GM12878 (cell line): Measurements from ENCODE around the gene RCOR2. TPM values are rescaled to one million over a fixed set of nuclear protein-coding genes. Genes with fewer than 3 reads are reported as not detected.

Experiments
- ATAC-seq: fragments of 200-7000 bp; cut with Tn5 transposase; 3 replicates; pipeline ENCODE4 v1.9.1; 2020; ENCODE audit warnings: mild to moderate bottlenecking, moderate library complexity
- BruUV-seq: library from RNA; stranded (reverse); fragments of 400-500 nt; replicated peaks from 2 replicates; lab custom pipeline; 2021; lab: Mats Ljungman, UMichigan
- CTCF ChIA-PET: fragments of 300-600 bp; sonication (Branson Sonifier 250); formaldehyde crosslinking; extraction: SDS; loops from one replicate; lab custom pipeline; 2021; ENCODE audit warnings: inconsistent platforms; lab: Yijun Ruan, JAX
- POLR2A ChIA-PET: fragments of 350-600 bp; formaldehyde crosslinking; extraction: SDS; loops from one replicate; lab custom pipeline; 2021; ENCODE audit warnings: inconsistent platforms; lab: Charles Lee
- RAD21 ChIA-PET: fragments of 300-600 bp; sonication (Branson Sonifier 250); formaldehyde crosslinking; loops from one replicate; lab custom pipeline; 2023; ENCODE audit warnings: antibody characterized with exemption; ENCODE audit not compliant: unreplicated experiment; lab: Charles Lee
- SMC1A ChIA-PET: fragments of 300-600 bp; sonication (Branson Sonifier 250); formaldehyde crosslinking; loops from one replicate; lab custom pipeline; 2023; ENCODE audit not compliant: unreplicated experiment, uncharacterized antibody; lab: Charles Lee
- DNase-seq: peaks from one replicate; pipeline ENCODE4 v3.0.0-alpha.2; 2011; ENCODE audit warnings: low read depth, low spot score
- FAIRE-seq: peaks from 3 replicates; lab custom pipeline; 2011; peaks lifted over from hg19 to GRCh38; lab: Jason Lieb, UNC
- H2AFZ ChIP-seq: 2 replicates; pipeline ENCODE4 v1.6.0; 2011; ENCODE audit warnings: low read depth, low read length, control low read depth; ENCODE audit not compliant: control insufficient read depth
- H3K27ac ChIP-seq: 2 replicates; pipeline ENCODE4 v1.5.1; 2011; ENCODE audit warnings: control low read depth; ENCODE audit not compliant: control insufficient read depth, insufficient read depth
- H3K27me3 ChIP-seq, 2 experiments: replicated peaks in 1 of 2; 2 replicates each; pipeline versions ENCODE4 v1.6.0 to v1.6.1; 2011; ENCODE audit warnings: low read length in 1 of 2; ENCODE audit not compliant: control insufficient read depth in 2 of 2, insufficient read depth in 2 of 2
- H3K36me3 ChIP-seq, 2 experiments: 2 replicates each; pipeline ENCODE4 v1.5.1; 2011; ENCODE audit warnings: low read length in 1 of 2; ENCODE audit not compliant: control insufficient read depth in 2 of 2, insufficient read depth in 2 of 2
- H3K4me1 ChIP-seq: 2 replicates; pipeline ENCODE4 v1.6.1; 2011; ENCODE audit warnings: mild to moderate bottlenecking, low read length, moderate library complexity, mixed read lengths; ENCODE audit not compliant: control insufficient read depth, insufficient read depth
- H3K4me2 ChIP-seq: 2 replicates; pipeline ENCODE4 v1.6.0; 2011; ENCODE audit warnings: control low read depth; ENCODE audit not compliant: control insufficient read depth, insufficient read depth
- H3K4me3 ChIP-seq: fragments of 200-600 bp; sonication (generic); 2 replicates; pipeline ENCODE4 v1.5.1; 2016
- H3K79me2 ChIP-seq: 2 replicates; pipeline ENCODE4 v1.6.0; 2011; ENCODE audit warnings: low read length; ENCODE audit not compliant: control insufficient read depth, insufficient read depth
- H3K9ac ChIP-seq: 2 replicates; pipeline ENCODE4 v1.8.0; 2011; ENCODE audit warnings: low read length, control low read depth, mixed read lengths; ENCODE audit not compliant: control insufficient read depth, insufficient read depth
- H3K9me3 ChIP-seq: replicated peaks from 3 replicates; pipeline ENCODE4 v1.5.1; 2011; ENCODE audit warnings: mild to moderate bottlenecking, low read length; ENCODE audit not compliant: control insufficient read depth, insufficient read depth
- H4K20me1 ChIP-seq: 2 replicates; pipeline ENCODE4 v1.6.0; 2011; ENCODE audit not compliant: control insufficient read depth, insufficient read depth
- CBFB ChIP-seq: IDR thresholded peaks from 2 replicates; pipeline ENCODE4 v1.6.1; 2016; ENCODE audit warnings: antibody characterized with exemption, low read depth
- E2F4 ChIP-seq: IDR thresholded peaks from 2 replicates; pipeline ENCODE4 v1.6.1; 2012; ENCODE audit warnings: low read depth, low read length, improper control_type of control experiment
- POLR2A ChIP-seq: IDR thresholded peaks from 2 replicates; pipeline ENCODE4 v1.6.1; 2011; ENCODE audit warnings: low read depth, mild to moderate bottlenecking, low read length
- WGBS: methylation state at CpG from one replicate; pipeline ENCODE4 v1.1.6; 2016; ENCODE audit warnings: low lambda C conversion rate; ENCODE audit not compliant: insufficient replicate concordance, insufficient coverage; ENCODE audit errors: missing lambda C conversion rate; 5-methylcytosine and 5-hydroxymethylcytosine counted together
- in situ Hi-C: fragments of 300-500 bp; cut with MboI; formaldehyde crosslinking; loops from 9 replicates; pipeline ENCODE4 v1.14.3; 2018; ENCODE audit warnings: mixed read lengths
- intact Hi-C: fragments of 100-400 bp; cut with micrococcal nuclease; formaldehyde crosslinking; loops from one replicate; pipeline ENCODE4 v1.14.2; 2022; ENCODE audit not compliant: unreplicated experiment
- polyA plus RNA-seq, 11 experiments: library from polyadenylated mRNA; depleted of rRNA in 4 of 11; unstranded in 6 of 11; stranded (reverse) in 5 of 11; fragments of >200 nt; fragmentation: Nextera tagmentation in 4 of 11; fragmentation: Illumina TruSeq in 1 of 11; extraction: Ambion mirVana in 4 of 11; extraction: Trizol in 1 of 11; gene quantifications; 1 replicate in 1 of 11; 2 replicates in 10 of 11; pipeline versions ENCODE4 v1.2.1 to v1.2.3, GENCODE V29; 2011 to 2016; ENCODE audit warnings: inconsistent platforms in 2 of 11, missing spikeins in 2 of 11, low read depth in 1 of 11
- total RNA-seq, 4 experiments: library from RNA; depleted of rRNA in 3 of 4; stranded (reverse); fragments of >200 nt in 3 of 4; fragmentation: Illumina TruSeq in 1 of 4; extraction: Trizol in 1 of 4; gene quantifications; 2 replicates each; pipeline versions ENCODE4 v1.2.1 to v1.2.3, GENCODE V29; 2013 to 2021

Gene RCOR2
- total and polyA plus RNA-seq, 10 of the 15 experiments (the other 5 are each of a cell fraction or from before 2014, with no cell fraction given): 0.06 to 0.32 (median 0.17) TPM; not detected in 5

DNA sequence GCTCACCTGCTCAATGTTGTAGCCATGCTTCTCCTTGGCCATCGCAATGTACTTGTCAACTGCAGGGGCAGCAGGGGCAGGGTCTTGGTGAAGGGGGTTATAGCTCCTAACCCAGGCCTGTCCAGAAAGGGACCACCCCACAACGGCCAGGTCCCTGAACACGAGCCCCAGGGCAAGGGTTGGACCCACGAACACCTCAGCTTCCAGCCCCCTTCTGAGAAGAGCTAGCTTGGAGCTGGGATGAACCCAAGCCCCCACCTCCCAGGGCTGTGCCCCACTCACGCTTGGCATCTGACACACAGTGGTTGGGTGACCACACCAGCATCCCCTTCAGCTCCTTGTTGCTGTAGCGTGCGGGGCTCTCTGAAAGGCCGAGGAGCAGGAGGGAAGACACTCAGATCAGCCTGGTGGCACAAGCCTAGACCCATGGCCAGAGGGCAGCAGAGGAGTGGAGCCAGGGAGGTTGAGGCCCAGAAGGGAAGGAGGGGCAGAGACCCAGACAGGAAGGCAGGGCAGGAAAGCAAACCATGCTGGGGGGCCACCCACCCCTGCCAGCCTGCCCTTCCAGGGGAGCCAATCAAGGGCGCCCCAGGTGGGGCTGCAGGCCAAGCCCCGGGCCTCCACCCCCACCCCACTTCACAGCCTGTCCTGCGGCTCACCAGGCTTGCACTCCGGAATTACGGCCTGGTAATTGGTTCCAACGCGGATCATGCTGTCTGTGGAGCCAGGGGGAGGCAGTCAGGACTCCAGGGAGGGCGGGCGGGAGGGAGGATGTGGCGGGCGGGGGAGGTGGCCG lies 1.9 kb downstream of the RCOR2 start:
- Histone ChIP-seq H3K4me3 (no peak overlapping the region), H3K27ac (no peak overlapping the region), H3K4me2 (no peak overlapping the region), H3K9me3 (no peaks in the 10 kb centered on the region), H2AFZ (no peak overlapping the region), H4K20me1 (no peaks in the 10 kb centered on the region), H3K9ac (no peak overlapping the region), H3K36me3 (no peaks in the 10 kb centered on the region; a peak in 1 of 4 replicates), H3K4me1 (peaks cover 10% of the 10 kb centered on the region), H3K27me3 (peaks cover 0 to 3% of the 10 kb centered on the region in 2 experiments; a peak in 3 of 4 replicates), H3K79me2 (no peaks in the 10 kb centered on the region)
- ChIA-PET CTCF (interaction anchor here (2.7 to 3.1 kb wide), 2 partner anchors 31 to 78 kb away, joined by 6 to 17 read pairs; no protein-coding TSS in a partner anchor), SMC1A (interaction anchor here (1.2 to 1.6 kb wide), 2 partner anchors 31 to 78 kb away, joined by 5 to 8 read pairs; no protein-coding TSS in a partner anchor), RAD21 (no interaction called here), POLR2A (interaction anchor here (0.5 kb wide), 1 partner anchor 437 kb away, joined by 3 read pairs; no protein-coding TSS in a partner anchor)
- in situ Hi-C loops: no loop called here
- BruUV-seq: no TSS peak
- WGBS: 50% methylated on average over 16 of the region's 20 CpGs
- intact Hi-C loops: no loop called here
- ATAC-seq (no peak), DNase-seq (no peak), FAIRE-seq (no peak)
- no peak for TF ChIP-seq POLR2A
- no peak for TF ChIP-seq E2F4
- no peak for TF ChIP-seq CBFB
